Loucy (cell line): ENCODE measurements around the gene NCOA6.

Source experiments
- EZH2phosphoT487 ChIP-seq: fragments of 200-600 bp; IDR thresholded peaks from 2 replicates; pipeline ENCODE4 v1.6.1; 2018; ENCODE audit warnings: antibody characterized with exemption, mild to moderate bottlenecking, moderate library complexity, borderline replicate concordance
- TF ChIP-seq, protein P1 (sequence below): fragments of 200-600 bp; sonication (generic); conservative IDR thresholded peaks from 2 replicates; pipeline ENCODE4 v1.5.1; 2014; ENCODE audit warnings: mild to moderate bottlenecking, antibody characterized with exemption, low read length

- TF ChIP-seq, protein P1, sequence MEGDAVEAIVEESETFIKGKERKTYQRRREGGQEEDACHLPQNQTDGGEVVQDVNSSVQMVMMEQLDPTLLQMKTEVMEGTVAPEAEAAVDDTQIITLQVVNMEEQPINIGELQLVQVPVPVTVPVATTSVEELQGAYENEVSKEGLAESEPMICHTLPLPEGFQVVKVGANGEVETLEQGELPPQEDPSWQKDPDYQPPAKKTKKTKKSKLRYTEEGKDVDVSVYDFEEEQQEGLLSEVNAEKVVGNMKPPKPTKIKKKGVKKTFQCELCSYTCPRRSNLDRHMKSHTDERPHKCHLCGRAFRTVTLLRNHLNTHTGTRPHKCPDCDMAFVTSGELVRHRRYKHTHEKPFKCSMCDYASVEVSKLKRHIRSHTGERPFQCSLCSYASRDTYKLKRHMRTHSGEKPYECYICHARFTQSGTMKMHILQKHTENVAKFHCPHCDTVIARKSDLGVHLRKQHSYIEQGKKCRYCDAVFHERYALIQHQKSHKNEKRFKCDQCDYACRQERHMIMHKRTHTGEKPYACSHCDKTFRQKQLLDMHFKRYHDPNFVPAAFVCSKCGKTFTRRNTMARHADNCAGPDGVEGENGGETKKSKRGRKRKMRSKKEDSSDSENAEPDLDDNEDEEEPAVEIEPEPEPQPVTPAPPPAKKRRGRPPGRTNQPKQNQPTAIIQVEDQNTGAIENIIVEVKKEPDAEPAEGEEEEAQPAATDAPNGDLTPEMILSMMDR = peak; percentile 55
- TF ChIP-seq EZH2phosphoT487 = no peak
These were observed 47.3 kb upstream of the NCOA6 start, which contains the start of gene GGT7 for GRCh38 chr20:34872622-34873224.
